Measurements from ENCODE around the gene PNMA1. TPM values are rescaled to one million over a fixed set of nuclear protein-coding genes. Genes with fewer than 3 reads are reported as not detected.

PNMA1 gene
- total RNA-seq, 2 experiments from 2014 or later: 6.0 to 14.5 TPM

- Histone ChIP-seq H3K27ac (ENCODE audit: low read depth, low read length, poor library complexity, severe bottlenecking) (no peak overlapping the region), H2AFZ (ENCODE audit: low read length) (no peak overlapping the region), H3K79me2 (ENCODE audit: insufficient read depth, low read depth, low read length) (no peaks in the 10 kb centered on the region), H3K4me1 (ENCODE audit: insufficient read depth, low read length, poor library complexity, severe bottlenecking) (no peaks in the 10 kb centered on the region), H3K9me2 (ENCODE audit: insufficient read depth, low read length) (no peaks in the 10 kb centered on the region), H3K4me3 (ENCODE audit: low read depth, low read length, poor library complexity, severe bottlenecking) (no peak overlapping the region), H3K36me3 (ENCODE audit: insufficient read depth, low read length) (no peaks in the 10 kb centered on the region), H3K9me3 (ENCODE audit: low read length) (no peaks in the 10 kb centered on the region), H3K4me2 (ENCODE audit: low read length) (no peak overlapping the region), H4K20me1 (ENCODE audit: insufficient read depth, low read length) (no peaks in the 10 kb centered on the region)
- intact Hi-C loops (cut with micrococcal nuclease; ENCODE audit: unreplicated experiment): no loop called here
- DNase-seq (ENCODE audit: low spot score): no peak
- TF ChIP-seq EZH2phosphoT487 (IDR thresholded peaks at IDR 0.05; ENCODE audit: borderline replicate concordance, low read depth, low read length) (no peak), CTCF (conservative IDR thresholded peaks at IDR 0.05; ENCODE audit: low read length) (no peak)
- CTCF ChIA-PET (ENCODE audit: unreplicated experiment): no interaction called here
- POLR2A ChIA-PET: interaction anchor here (0.6 kb wide), 1 partner anchor 97 kb away, joined by 3 read pairs; no protein-coding TSS in a partner anchor
- BruUV-seq (replicated peaks): no TSS peak
Observed at GRCh38 chr14:73667854-73668253, 46.3 kb downstream of the PNMA1 start.

- no peak overlapping the region for H3K4me3 ChIP-seq (ENCODE audit: low read depth, low read length, poor library complexity, severe bottlenecking)
- BruUV-seq (replicated peaks): no TSS peak
- no peak for DNase-seq (ENCODE audit: low spot score)
- no peaks in the 10 kb centered on the region for H3K4me1 ChIP-seq (ENCODE audit: insufficient read depth, low read length, poor library complexity, severe bottlenecking)
- POLR2A ChIA-PET: interaction anchor here (1.4 kb wide), 1 partner anchor 13 kb away, joined by 3 read pairs; no protein-coding TSS in a partner anchor
- H3K4me2 ChIP-seq (ENCODE audit: low read length): no peak overlapping the region
- no peaks in the 10 kb centered on the region for H3K36me3 ChIP-seq (ENCODE audit: insufficient read depth, low read length)
- CTCF ChIA-PET (ENCODE audit: unreplicated experiment): no interaction called here
- H3K79me2 ChIP-seq (ENCODE audit: insufficient read depth, low read depth, low read length): no peaks in the 10 kb centered on the region
- intact Hi-C loops (cut with micrococcal nuclease; ENCODE audit: unreplicated experiment): no loop called here
- TF ChIP-seq EZH2phosphoT487 (IDR thresholded peaks at IDR 0.05; ENCODE audit: borderline replicate concordance, low read depth, low read length) (no peak), CTCF (conservative IDR thresholded peaks at IDR 0.05; ENCODE audit: low read length) (no peak)
- no peak overlapping the region for H2AFZ ChIP-seq (ENCODE audit: low read length)
- H3K27ac ChIP-seq (ENCODE audit: low read depth, low read length, poor library complexity, severe bottlenecking): no peak overlapping the region
- H4K20me1 ChIP-seq (ENCODE audit: insufficient read depth, low read length): no peaks in the 10 kb centered on the region
- H3K9me3 ChIP-seq (ENCODE audit: low read length): no peaks in the 10 kb centered on the region
- no peaks in the 10 kb centered on the region for H3K9me2 ChIP-seq (ENCODE audit: insufficient read depth, low read length)
Observed at GRCh38 chr14:73666583-73666982, 47.6 kb downstream of the PNMA1 start.

- intact Hi-C loops (cut with micrococcal nuclease; ENCODE audit: unreplicated experiment): no loop called here
- CTCF ChIA-PET (ENCODE audit: unreplicated experiment): no interaction called here
- Histone ChIP-seq H3K9me3 (ENCODE audit: low read length) (no peaks in the 10 kb centered on the region), H3K79me2 (ENCODE audit: insufficient read depth, low read depth, low read length) (no peaks in the 10 kb centered on the region), H3K9me2 (ENCODE audit: insufficient read depth, low read length) (no peaks in the 10 kb centered on the region), H4K20me1 (ENCODE audit: insufficient read depth, low read length) (no peaks in the 10 kb centered on the region), H3K27ac (ENCODE audit: low read depth, low read length, poor library complexity, severe bottlenecking) (no peak overlapping the region), H3K4me3 (ENCODE audit: low read depth, low read length, poor library complexity, severe bottlenecking) (no peak overlapping the region), H3K36me3 (ENCODE audit: insufficient read depth, low read length) (no peaks in the 10 kb centered on the region), H3K4me1 (ENCODE audit: insufficient read depth, low read length, poor library complexity, severe bottlenecking) (no peaks in the 10 kb centered on the region), H2AFZ (ENCODE audit: low read length) (no peak overlapping the region), H3K4me2 (ENCODE audit: low read length) (no peak overlapping the region)
- BruUV-seq (replicated peaks): no TSS peak
- POLR2A ChIA-PET: interaction anchor here (0.6 to 1.4 kb wide), 2 partner anchors 12 to 14 kb away, joined by 3 to 4 read pairs; no protein-coding TSS in a partner anchor
- TF ChIP-seq EZH2phosphoT487 (IDR thresholded peaks at IDR 0.05; ENCODE audit: borderline replicate concordance, low read depth, low read length) (no peak), CTCF (conservative IDR thresholded peaks at IDR 0.05; ENCODE audit: low read length) (no peak)
- DNase-seq (ENCODE audit: low spot score): no peak
Observed at GRCh38 chr14:73665130-73665529, 49.1 kb downstream of the PNMA1 start.
